SK-N-DZ (cell line): Measurements from ENCODE around the gene IQGAP3.
"Not testable (repeated sequence)": the region's sequence is repeated elsewhere in the genome, so short reads cannot be mapped to it uniquely, and the experiment has no call there.

Experiments used
- DNase-seq: peaks from one replicate; pipeline ENCODE4 v3.0.0-alpha.2; 2015; ENCODE audit warnings: low spot score

Gene IQGAP3

GRCh38 chr1:156571261-156571852 lies 1.0 kb downstream of the IQGAP3 start:
- DNase-seq, result no peak

- no peak for DNase-seq
Observed at GRCh38 chr1:156566436-156566835, 5.9 kb downstream of the IQGAP3 start.

GRCh38 chr1:156565519-156565918 lies 6.8 kb downstream of the IQGAP3 start:
- DNase-seq, result no peak

- DNase-seq, result no peak
Observed at GRCh38 chr1:156560585-156561163, 11.7 kb downstream of the IQGAP3 start.

- DNase-seq, result no peak
Observed at GRCh38 chr1:156559797-156560385, 12.5 kb downstream of the IQGAP3 start.

- no peak for DNase-seq
Observed at GRCh38 chr1:156559086-156559796, 13.1 kb downstream of the IQGAP3 start.

GRCh38 chr1:156556354-156556753 lies 16.0 kb downstream of the IQGAP3 start:
- DNase-seq, result no peak

- DNase-seq, result no peak
Observed at GRCh38 chr1:156555715-156556114, 16.6 kb downstream of the IQGAP3 start.

- DNase-seq, result no peak
Observed at GRCh38 chr1:156554971-156555370, 17.4 kb downstream of the IQGAP3 start.

- no peak for DNase-seq
Observed at GRCh38 chr1:156553860-156554485, 18.4 kb downstream of the IQGAP3 start.

GRCh38 chr1:156552937-156553336 lies 19.4 kb downstream of the IQGAP3 start:
- DNase-seq, result not testable (repeated sequence)

- no peak for DNase-seq
Observed at GRCh38 chr1:156552518-156552917, 19.8 kb downstream of the IQGAP3 start.

GRCh38 chr1:156551869-156552268 lies 20.5 kb downstream of the IQGAP3 start:
- DNase-seq, result no peak

- DNase-seq, result no peak
Observed at GRCh38 chr1:156551066-156551643, 21.2 kb downstream of the IQGAP3 start.

- no peak for DNase-seq
Observed at GRCh38 chr1:156550346-156550745, 22.0 kb downstream of the IQGAP3 start.

GRCh38 chr1:156549831-156550230 lies 22.5 kb downstream of the IQGAP3 start:
- DNase-seq, result no peak

GRCh38 chr1:156549390-156549789 lies 23.0 kb downstream of the IQGAP3 start:
- DNase-seq, result no peak

- no peak for DNase-seq
Observed at GRCh38 chr1:156547982-156548381, 24.4 kb downstream of the IQGAP3 start.

GRCh38 chr1:156547434-156547833 lies 24.9 kb downstream of the IQGAP3 start:
- no peak for DNase-seq

GRCh38 chr1:156546267-156546666 lies 26.1 kb downstream of the IQGAP3 start:
- no peak for DNase-seq

GRCh38 chr1:156544592-156545102 lies 27.7 kb downstream of the IQGAP3 start:
- DNase-seq, result no peak

- DNase-seq, result no peak
Observed at GRCh38 chr1:156543066-156543465, 29.3 kb downstream of the IQGAP3 start.
